IPS-15b (cell line): ENCODE data around the gene BUD23.
"Not testable (repeated sequence)": the region's sequence is repeated elsewhere in the genome, so short reads cannot be mapped to it uniquely, and the experiment has no call there.

Experiments
- H3K27me3 ChIP-seq: one replicate; pipeline ENCODE4 v1.6.1; 2013; ENCODE audit warnings: low read length; ENCODE audit not compliant: control insufficient read depth, insufficient read depth
- H3K36me3 ChIP-seq: one replicate; pipeline ENCODE4 v1.6.1; 2013; ENCODE audit warnings: low read length; ENCODE audit not compliant: control insufficient read depth, insufficient read depth
- H3K4me1 ChIP-seq: one replicate; pipeline ENCODE4 v1.6.1; 2013; ENCODE audit warnings: mild to moderate bottlenecking, low read length; ENCODE audit not compliant: control insufficient read depth, insufficient read depth
- H3K4me3 ChIP-seq: one replicate; pipeline ENCODE4 v1.5.1; 2013; ENCODE audit warnings: low read depth, low read length
- H3K9ac ChIP-seq: one replicate; pipeline ENCODE4 v1.6.1; 2013; ENCODE audit warnings: low read depth, mild to moderate bottlenecking, low read length
- H3K9me3 ChIP-seq: one replicate; pipeline ENCODE4 v1.6.1; 2013; ENCODE audit warnings: mild to moderate bottlenecking, low read length; ENCODE audit not compliant: control insufficient read depth, insufficient read depth

The BUD23 gene

DNA sequence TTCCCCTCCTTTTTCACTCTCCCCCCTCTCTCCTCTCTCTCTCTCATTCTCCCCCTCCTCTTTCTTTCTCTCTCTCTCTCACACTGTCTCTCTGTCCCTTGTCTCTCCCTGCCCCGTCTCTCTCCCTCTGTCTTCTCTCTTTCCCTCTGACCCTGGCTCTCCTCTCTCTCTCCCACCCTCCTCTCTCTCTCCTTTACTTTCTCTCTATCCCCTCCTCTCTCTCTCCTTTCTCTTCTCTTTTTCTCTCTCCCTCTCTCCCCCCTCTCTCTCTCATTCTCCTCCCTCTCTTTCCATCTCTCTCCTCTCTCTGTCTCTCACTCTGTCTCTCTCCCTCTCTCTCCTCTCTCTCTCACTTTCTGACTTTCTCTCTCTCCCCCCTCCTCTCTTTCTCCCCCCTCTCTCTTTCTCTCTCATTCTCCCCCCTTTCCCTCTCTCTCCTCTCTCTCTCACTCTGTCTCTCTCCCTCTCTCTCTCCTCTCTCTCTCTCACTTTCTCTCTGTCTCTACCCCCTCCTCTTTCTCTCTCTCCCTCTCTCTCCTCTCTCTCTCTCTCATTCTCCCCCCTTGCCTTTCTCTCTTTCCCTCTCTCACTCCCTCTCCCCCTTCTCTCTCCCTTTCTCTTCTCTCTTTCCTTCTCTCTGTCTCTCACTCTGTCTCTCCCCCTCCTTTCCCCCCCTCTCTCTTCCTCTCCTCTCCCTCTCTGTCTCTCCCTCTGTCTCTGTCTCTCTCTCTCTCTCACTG lies 34.6 kb upstream of the BUD23 start:
- no peak overlapping the region for H3K9ac ChIP-seq
- H3K36me3 ChIP-seq, result no peaks in the 10 kb centered on the region
- peak overlapping the region; percentile 58 for H3K4me3 ChIP-seq
- H3K27me3 ChIP-seq, result peaks cover 46% of the 10 kb centered on the region
- H3K9me3 ChIP-seq, result no peaks in the 10 kb centered on the region
- H3K4me1 ChIP-seq, result peaks cover 7% of the 10 kb centered on the region

DNA sequence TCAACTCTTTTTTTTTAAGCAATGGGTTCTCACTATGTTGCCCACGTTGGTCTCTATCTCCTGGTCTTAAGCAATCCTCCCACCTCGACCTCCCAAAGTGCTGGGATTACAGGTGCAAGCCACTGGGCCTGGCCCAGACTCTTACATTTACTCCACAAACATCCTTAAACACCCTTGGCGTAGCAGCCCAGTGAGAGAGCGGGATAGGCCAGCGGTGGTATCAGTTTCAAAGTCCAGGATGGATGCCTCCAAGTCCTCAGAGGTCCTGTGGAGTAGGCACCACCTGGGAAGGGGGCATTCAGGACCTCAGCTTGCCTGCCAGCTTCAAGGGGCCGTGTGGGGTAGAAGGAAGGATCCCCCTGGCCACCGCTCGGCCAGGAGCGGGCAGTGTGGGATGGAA lies 33.8 kb upstream of the BUD23 start:
- peaks cover 46% of the 10 kb centered on the region for H3K27me3 ChIP-seq

DNA sequence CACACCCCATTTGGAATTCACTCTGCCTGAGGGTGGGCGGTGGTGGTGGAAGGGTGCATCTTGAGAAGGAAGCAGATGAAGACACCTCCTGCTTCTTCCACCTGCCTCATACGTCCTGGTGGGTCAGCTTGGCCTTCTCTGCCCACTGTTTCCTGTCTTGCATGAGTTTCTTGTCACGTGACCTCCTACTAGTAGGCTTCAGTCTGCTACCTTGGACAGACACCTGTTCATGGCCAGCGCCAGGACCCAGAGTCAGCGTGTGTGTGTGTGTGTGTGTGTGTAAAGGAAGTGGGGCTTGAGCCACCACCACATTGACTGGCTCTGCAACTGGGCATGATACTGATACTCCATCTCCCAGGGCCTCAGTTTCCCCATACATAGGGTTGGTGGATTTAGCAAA lies 32.9 kb upstream of the BUD23 start:
- peaks cover 7% of the 10 kb centered on the region for H3K4me1 ChIP-seq
- no peaks in the 10 kb centered on the region for H3K36me3 ChIP-seq
- no peak overlapping the region for H3K4me3 ChIP-seq
- H3K9ac ChIP-seq, result no peak overlapping the region
- peaks cover 46% of the 10 kb centered on the region for H3K27me3 ChIP-seq
- no peaks in the 10 kb centered on the region for H3K9me3 ChIP-seq

More for the DNA sequence above, 33.8 kb upstream of the BUD23 start:
- Histone ChIP-seq H3K9me3 (no peaks in the 10 kb centered on the region), H3K9ac (no peak overlapping the region), H3K4me3 (no peak overlapping the region), H3K36me3 (no peaks in the 10 kb centered on the region), H3K4me1 (peaks cover 7% of the 10 kb centered on the region)

DNA sequence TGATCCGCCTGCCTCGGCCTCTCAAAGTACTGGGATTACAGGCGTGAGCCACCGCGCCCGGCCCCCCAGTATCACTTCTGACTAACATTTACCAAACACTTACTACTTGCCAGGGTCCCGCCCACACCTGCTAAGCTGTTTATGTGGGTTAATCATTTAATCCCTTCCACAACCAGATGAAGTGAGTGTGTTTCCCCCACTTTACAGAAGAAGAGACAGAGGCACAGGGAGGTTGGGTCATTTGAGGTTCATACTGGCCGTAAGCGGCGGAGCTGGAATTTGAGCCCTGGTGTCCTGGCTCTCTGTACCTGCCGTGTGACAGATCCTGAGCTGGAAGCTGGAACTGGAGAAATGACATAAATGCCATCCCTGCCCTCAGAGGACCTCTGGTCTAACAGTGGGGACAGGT lies 30.9 kb upstream of the BUD23 start:
- Histone ChIP-seq H3K27me3 (peaks cover 31% of the 10 kb centered on the region), H3K36me3 (no peaks in the 10 kb centered on the region), H3K9me3 (no peaks in the 10 kb centered on the region), H3K4me1 (peaks cover 3% of the 10 kb centered on the region), H3K4me3 (no peak overlapping the region), H3K9ac (no peak overlapping the region)

DNA sequence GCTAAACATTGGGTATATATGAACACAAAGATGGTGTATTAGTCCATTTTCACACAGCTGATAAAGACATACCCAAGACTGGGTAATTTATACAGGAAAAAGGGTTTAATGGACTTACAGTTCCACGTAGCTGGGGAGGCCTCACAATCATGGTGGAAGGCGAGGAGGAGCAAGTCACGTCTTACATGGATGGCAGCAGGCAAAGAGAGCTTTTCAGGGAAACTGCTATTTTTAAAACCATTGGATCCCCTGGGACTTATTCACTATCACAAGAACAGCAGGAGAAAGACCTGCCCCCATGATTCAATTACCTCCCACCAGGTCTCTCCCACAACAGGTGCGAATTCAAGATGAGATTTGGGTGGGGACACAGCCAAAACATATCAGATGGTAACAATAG lies 28.1 kb upstream of the BUD23 start:
- not testable (repeated sequence) for H3K36me3 ChIP-seq, H3K4me3 ChIP-seq, H3K9me3 ChIP-seq, H3K9ac ChIP-seq, H3K4me1 ChIP-seq
- peaks cover 12% of the 10 kb centered on the region for H3K27me3 ChIP-seq

DNA sequence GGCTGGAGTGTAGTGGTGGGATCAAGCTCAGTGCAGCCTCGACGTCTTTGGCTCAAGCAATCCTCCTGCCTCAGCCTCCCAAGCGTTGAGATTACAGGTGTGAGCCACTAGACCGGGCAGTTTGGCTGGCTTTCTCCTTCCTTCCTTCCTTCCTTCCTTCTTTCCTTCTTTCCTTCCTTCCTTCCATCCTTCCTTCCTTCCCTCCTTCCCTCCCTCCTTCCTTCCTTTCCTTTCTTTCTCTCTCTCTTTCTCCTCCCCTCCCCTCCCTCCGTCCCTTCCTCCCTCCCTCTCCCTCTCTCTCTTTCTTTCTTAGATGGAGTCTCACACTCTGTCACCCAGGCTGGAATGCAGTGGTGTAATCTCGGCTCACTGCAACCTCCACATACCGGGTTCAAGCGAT lies 23.4 kb upstream of the BUD23 start:
- Histone ChIP-seq H3K4me3 (no peak overlapping the region), H3K9ac (no peak overlapping the region), H3K36me3 (no peaks in the 10 kb centered on the region), H3K9me3 (no peaks in the 10 kb centered on the region), H3K27me3 (no peaks in the 10 kb centered on the region), H3K4me1 (no peaks in the 10 kb centered on the region)

DNA sequence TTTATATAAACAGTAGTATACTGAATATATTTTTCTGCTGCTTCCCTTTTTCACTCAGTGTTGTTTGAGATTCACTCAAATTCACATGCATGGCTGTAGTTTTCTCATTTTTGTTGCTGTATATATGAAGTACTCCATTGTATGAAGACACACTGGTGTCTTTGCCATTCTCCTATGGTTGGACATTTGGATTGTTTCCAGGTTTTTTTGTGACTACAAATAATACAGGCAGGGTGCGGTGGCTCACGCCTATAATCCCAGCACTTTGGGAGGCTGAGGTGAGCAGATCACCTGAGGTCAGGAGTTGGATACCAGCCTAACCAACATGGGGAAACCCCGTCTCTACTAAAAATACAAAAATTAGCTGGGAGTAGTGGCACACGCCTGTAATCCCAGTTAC lies 22.8 kb upstream of the BUD23 start:
- not testable (repeated sequence) for H3K9ac ChIP-seq, H3K27me3 ChIP-seq

DNA sequence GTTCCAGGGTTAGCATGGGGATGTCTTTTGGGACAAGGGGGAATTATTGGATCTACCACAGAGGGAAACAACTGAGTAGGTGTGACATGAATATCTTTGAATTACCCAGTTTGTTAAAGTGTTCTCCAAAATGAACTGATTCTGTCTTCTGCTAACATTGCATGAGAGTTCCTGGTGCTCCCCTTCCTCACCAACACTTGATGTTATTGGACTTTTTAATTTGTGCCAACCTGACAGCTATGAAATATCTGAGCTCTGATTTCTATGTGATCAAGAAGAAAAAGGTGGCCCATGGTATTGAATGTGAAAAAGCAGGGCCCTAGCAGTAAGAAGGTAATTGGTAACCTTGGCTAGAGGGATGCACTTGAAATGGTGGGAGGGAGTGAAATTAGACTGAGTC lies 20.4 kb upstream of the BUD23 start:
- Histone ChIP-seq H3K4me3 (no peak overlapping the region), H3K4me1 (no peaks in the 10 kb centered on the region), H3K9ac (no peak overlapping the region), H3K27me3 (peaks cover 8% of the 10 kb centered on the region), H3K9me3 (no peaks in the 10 kb centered on the region), H3K36me3 (no peaks in the 10 kb centered on the region)

More for the DNA sequence above, 22.8 kb upstream of the BUD23 start:
- not testable (repeated sequence) for H3K9me3 ChIP-seq, H3K36me3 ChIP-seq, H3K4me1 ChIP-seq, H3K4me3 ChIP-seq

DNA sequence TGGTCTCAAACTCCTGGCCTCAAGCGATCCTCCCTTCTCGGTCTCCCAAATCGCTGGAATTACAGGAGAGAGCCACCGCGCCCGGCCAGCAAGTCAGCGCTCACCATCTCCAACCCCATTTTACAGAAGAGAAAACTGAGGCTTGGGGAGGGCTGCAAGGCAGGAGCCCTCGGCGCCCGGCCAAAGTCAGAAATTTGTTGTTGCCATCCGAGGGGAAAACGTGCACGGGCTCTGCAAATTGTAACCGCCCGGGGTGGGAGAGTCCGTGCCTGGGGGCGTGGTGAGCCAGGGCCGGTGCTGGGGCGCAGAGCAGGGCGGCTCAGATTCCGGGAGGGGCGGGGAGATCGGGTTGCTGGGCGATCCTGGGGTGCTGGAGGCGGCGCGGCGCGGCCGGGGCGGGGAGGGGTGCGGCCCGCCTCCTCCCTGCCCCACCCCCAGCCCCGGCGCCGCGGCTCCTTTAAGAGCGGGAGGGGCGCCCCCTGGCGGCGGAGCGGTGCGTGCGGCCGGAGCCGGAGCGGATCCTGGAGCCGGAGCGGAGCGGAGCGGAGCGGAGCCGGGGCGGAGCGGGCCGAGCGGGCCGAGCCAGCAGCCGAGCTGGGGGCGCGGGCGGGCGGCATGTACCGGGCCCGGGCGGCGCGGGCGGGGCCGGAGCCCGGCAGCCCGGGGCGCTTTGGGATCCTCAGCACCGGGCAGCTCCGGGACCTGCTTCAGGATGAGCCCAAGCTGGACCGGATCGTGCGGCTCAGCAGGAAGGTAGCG lies 15.9 kb upstream of the BUD23 start, which contains the start of gene VPS37D:
TSS of gene VPS37D (plus strand) at position 488 of the 759 bp plus-strand sequence. CDS start at position 616, 128 bp downstream.
- Histone ChIP-seq H3K27me3 (peaks cover 12% of the 10 kb centered on the region), H3K9me3 (no peaks in the 10 kb centered on the region), H3K4me1 (peaks cover 4% of the 10 kb centered on the region), H3K9ac (no peak within 1 kb of the TSS), H3K4me3 (peak within 1 kb of the TSS; percentile 49), H3K36me3 (no peaks in the 10 kb centered on the region)

DNA sequence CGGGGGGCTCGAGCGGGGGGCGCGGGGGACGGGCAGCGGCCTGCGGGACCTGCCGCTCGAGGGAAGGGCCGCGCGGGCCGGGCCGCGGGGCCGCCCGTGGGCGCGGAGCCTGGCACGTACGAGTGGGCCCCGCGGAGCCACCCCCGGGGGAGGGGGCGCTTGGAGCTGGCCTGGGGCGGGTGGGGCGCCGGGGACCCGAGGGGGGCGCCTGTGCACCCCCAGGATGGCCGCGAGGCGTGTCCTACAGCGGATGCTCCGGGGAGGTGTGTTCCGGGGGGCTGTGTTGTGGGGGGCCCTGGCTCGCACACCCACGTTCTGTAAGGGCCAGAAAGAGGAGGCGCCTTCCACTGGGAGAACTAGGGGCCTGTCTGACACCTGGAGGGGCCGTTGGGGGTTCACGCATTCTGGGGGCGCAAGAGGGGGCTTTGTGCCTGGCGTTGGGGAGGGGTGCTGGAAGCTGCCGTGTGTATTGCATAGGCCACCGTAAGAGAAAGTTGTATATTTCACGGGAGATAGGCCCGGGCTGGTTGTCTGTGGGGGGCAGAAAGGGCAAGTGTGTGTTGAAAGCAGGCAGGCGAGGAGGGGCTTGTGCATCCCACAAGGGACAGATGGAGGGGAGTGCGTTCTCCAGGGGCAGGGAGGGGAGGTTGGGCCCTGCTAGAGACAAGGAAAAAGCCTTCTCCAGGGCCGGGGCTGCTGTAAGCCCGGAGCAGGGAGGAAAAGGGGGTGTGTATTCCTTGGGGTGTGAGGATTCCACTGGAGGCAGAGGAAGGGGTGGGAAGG lies 15.1 kb upstream of the BUD23 start:
- Histone ChIP-seq H3K9me3 (no peaks in the 10 kb centered on the region), H3K4me1 (peaks cover 4% of the 10 kb centered on the region), H3K36me3 (no peaks in the 10 kb centered on the region), H3K9ac (no peak overlapping the region), H3K4me3 (peak overlapping the region; percentile 49), H3K27me3 (peaks cover 12% of the 10 kb centered on the region)

DNA sequence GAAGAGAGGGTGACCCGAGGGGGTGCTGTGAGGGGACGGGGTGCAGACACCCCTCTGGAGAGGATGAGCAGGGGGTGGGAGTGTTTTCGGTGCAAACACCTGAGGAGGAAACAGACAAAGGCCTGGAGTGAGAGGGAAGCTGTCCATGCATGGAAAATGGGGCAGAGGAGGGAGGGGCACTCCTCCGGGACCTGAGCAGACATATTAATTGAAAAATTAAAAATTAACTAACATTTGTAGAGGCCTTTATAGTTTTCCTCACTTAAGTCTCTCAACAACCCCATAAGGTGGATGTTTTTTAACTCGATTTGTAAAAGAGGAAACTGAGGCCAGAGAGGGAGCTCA lies 14.5 kb upstream of the BUD23 start:
- H3K36me3 ChIP-seq, result no peaks in the 10 kb centered on the region
- no peak overlapping the region for H3K9ac ChIP-seq
- peaks cover 12% of the 10 kb centered on the region for H3K27me3 ChIP-seq
- peak overlapping the region; percentile 49 for H3K4me3 ChIP-seq
- H3K4me1 ChIP-seq, result peaks cover 4% of the 10 kb centered on the region
- no peaks in the 10 kb centered on the region for H3K9me3 ChIP-seq
